HG02610 (cell line): ENCODE measurements around the gene KRT10.
"Not testable (repeated sequence)": the region's sequence is repeated elsewhere in the genome, so short reads cannot be mapped to it uniquely, and the experiment has no call there.

Experiments
- ATAC-seq: cut with Tn5 transposase; IDR thresholded peaks from one replicate; pipeline ENCODE4 v1.9.1; 2021; ENCODE audit warnings: mild to moderate bottlenecking, moderate library complexity; ENCODE audit not compliant: unreplicated experiment

The KRT10 gene

GRCh38 chr17:40833882-40834281 is 11.5 kb upstream of the KRT10 start:
- ATAC-seq = no peak

- ATAC-seq = no peak
These were observed 10.4 kb upstream of the KRT10 start for GRCh38 chr17:40832840-40833239.

- no peak for ATAC-seq
These were observed 7.8 kb upstream of the KRT10 start for GRCh38 chr17:40830085-40830776.

GRCh38 chr17:40828454-40829044 is 6.1 kb upstream of the KRT10 start:
- ATAC-seq = no peak

- ATAC-seq = no peak
These were observed 5.5 kb upstream of the KRT10 start for GRCh38 chr17:40827746-40828453.

- ATAC-seq = no peak
These were observed 3.2 kb upstream of the KRT10 start for GRCh38 chr17:40825599-40825998.

GRCh38 chr17:40824015-40824832 is 1.8 kb upstream of the KRT10 start:
- ATAC-seq = no peak

- no peak for ATAC-seq
These were observed 878 bp downstream of the KRT10 start for GRCh38 chr17:40821536-40821935.

GRCh38 chr17:40820228-40820838 is 2.1 kb downstream of the KRT10 start:
- ATAC-seq = no peak

GRCh38 chr17:40819528-40820125 is 2.8 kb downstream of the KRT10 start:
- ATAC-seq = no peak

GRCh38 chr17:40818733-40819527 is 3.5 kb downstream of the KRT10 start:
- ATAC-seq = peak; percentile 79

GRCh38 chr17:40818343-40818732 is 4.1 kb downstream of the KRT10 start:
- no peak for ATAC-seq

GRCh38 chr17:40817103-40817682 is 5.2 kb downstream of the KRT10 start:
- ATAC-seq = no peak

GRCh38 chr17:40816569-40816968 is 5.8 kb downstream of the KRT10 start:
- ATAC-seq = no peak

- ATAC-seq = no peak
These were observed 7.0 kb downstream of the KRT10 start for GRCh38 chr17:40815381-40815780.

- not testable (repeated sequence) for ATAC-seq
These were observed 7.8 kb downstream of the KRT10 start for GRCh38 chr17:40814657-40815056.

- no peak for ATAC-seq
These were observed 8.6 kb downstream of the KRT10 start for GRCh38 chr17:40813804-40814203.

GRCh38 chr17:40812639-40813038 is 9.8 kb downstream of the KRT10 start:
- no peak for ATAC-seq

- no peak for ATAC-seq
These were observed 11.9 kb downstream of the KRT10 start for GRCh38 chr17:40810494-40810893.
